WTC11 (cell line): ENCODE measurements around the gene PHTF1. TPM values are rescaled to one million over a fixed set of nuclear protein-coding genes. Genes with fewer than 3 reads are reported as not detected.

Experiments
- ATAC-seq: fragments of 200-7000 bp; cut with Tn5 transposase; 2 replicates; pipeline ENCODE4 v1.10.0; 2021; ENCODE audit warnings: mild to moderate bottlenecking, moderate library complexity
- CTCF ChIA-PET: fragments of 300-600 bp; sonication (Branson Sonifier 250); formaldehyde crosslinking; loops from one replicate; lab custom pipeline; 2021; ENCODE audit warnings: antibody characterized with exemption; lab: Charles Lee
- POLR2A ChIA-PET: fragments of 350-600 bp; sonication (Branson Sonifier 250); formaldehyde crosslinking; loops from one replicate; lab custom pipeline; 2021; ENCODE audit warnings: antibody characterized with exemption; lab: Charles Lee
- DNase-seq: peaks from one replicate; pipeline ENCODE4 v3.0.0; 2021; ENCODE audit warnings: low spot score
- H3K27ac Mint-ChIP-seq: 2 replicates; pipeline ENCODE4 v1.8.0; 2021; ENCODE audit warnings: mixed read lengths
- H3K27me3 Mint-ChIP-seq: 2 replicates; pipeline ENCODE4 v1.8.0; 2021; ENCODE audit warnings: low read depth, mild to moderate bottlenecking, moderate library complexity, mixed read lengths
- H3K36me3 Mint-ChIP-seq: 2 replicates; pipeline ENCODE4 v1.8.0; 2021; ENCODE audit warnings: mixed read lengths
- H3K4me1 Mint-ChIP-seq: 2 replicates; pipeline ENCODE4 v1.8.0; 2022; ENCODE audit warnings: mixed read lengths
- H3K4me3 Mint-ChIP-seq: 2 replicates; pipeline ENCODE4 v1.8.0; 2021; ENCODE audit warnings: mild to moderate bottlenecking, moderate library complexity, mixed read lengths
- H3K9me3 Mint-ChIP-seq: 2 replicates; pipeline ENCODE4 v1.8.0; 2021; ENCODE audit warnings: mixed read lengths
- ATF2 ChIP-seq: sonication (generic); formaldehyde crosslinking; IDR thresholded peaks from 2 replicates; pipeline ENCODE4 v1.8.1; 2022; ENCODE audit warnings: low read depth, missing genetic modification reagents, borderline replicate concordance
- ATF6 ChIP-seq: sonication (generic); formaldehyde crosslinking; IDR thresholded peaks from 2 replicates; pipeline ENCODE4 v1.8.1; 2023; ENCODE audit warnings: mild to moderate bottlenecking, missing genetic modification reagents
- CBFB ChIP-seq: sonication (generic); formaldehyde crosslinking; IDR thresholded peaks from 2 replicates; pipeline ENCODE4 v1.8.1; 2022; ENCODE audit warnings: mild to moderate bottlenecking, low read depth, missing genetic modification reagents
- FOXK1 ChIP-seq: sonication (generic); formaldehyde crosslinking; IDR thresholded peaks from 2 replicates; pipeline ENCODE4 v1.8.0; 2022; ENCODE audit warnings: mild to moderate bottlenecking, moderate library complexity, missing genetic modification reagents
- FOXP1 ChIP-seq: sonication (generic); formaldehyde crosslinking; IDR thresholded peaks from 2 replicates; pipeline ENCODE4 v1.8.0; 2022; ENCODE audit warnings: missing genetic modification reagents, mild to moderate bottlenecking, moderate library complexity, borderline replicate concordance
- GABPB1 ChIP-seq: sonication (generic); formaldehyde crosslinking; IDR thresholded peaks from 2 replicates; pipeline ENCODE4 v1.8.1; 2023; ENCODE audit warnings: mild to moderate bottlenecking, missing genetic modification reagents
- GTF2I ChIP-seq: fragments of 250-450 bp; sonication (Bioruptor Pico); conservative IDR thresholded peaks from 2 replicates; pipeline ENCODE4 v1.4.0; 2021; ENCODE audit warnings: mild to moderate bottlenecking
- MXD4 ChIP-seq: fragments of 250-450 bp; sonication (Bioruptor Pico); IDR thresholded peaks from 2 replicates; pipeline ENCODE4 v1.8.0; 2021; ENCODE audit warnings: mild to moderate bottlenecking, moderate library complexity, borderline replicate concordance
- OVOL2 ChIP-seq: fragments of 250-450 bp; sonication (Bioruptor Pico); IDR thresholded peaks from 2 replicates; pipeline ENCODE4 v1.9.0; 2021; ENCODE audit warnings: mild to moderate bottlenecking, borderline replicate concordance
- PREB ChIP-seq: sonication (generic); formaldehyde crosslinking; IDR thresholded peaks from 2 replicates; pipeline ENCODE4 v1.8.1; 2022; ENCODE audit warnings: mild to moderate bottlenecking, missing genetic modification reagents, moderate library complexity, borderline replicate concordance
- PRRX2 ChIP-seq: fragments of 250-450 bp; sonication (Bioruptor Pico); IDR thresholded peaks from 2 replicates; pipeline ENCODE4 v1.8.0; 2021; ENCODE audit warnings: mild to moderate bottlenecking
- SMAD4 ChIP-seq: sonication (generic); formaldehyde crosslinking; IDR thresholded peaks from 2 replicates; pipeline ENCODE4 v1.8.0; 2022; ENCODE audit warnings: mild to moderate bottlenecking, missing genetic modification reagents
- SOX15 ChIP-seq: fragments of 250-450 bp; sonication (Bioruptor Pico); IDR thresholded peaks from 2 replicates; pipeline ENCODE4 v1.9.0; 2021; ENCODE audit warnings: mild to moderate bottlenecking
- TEAD1 ChIP-seq: sonication (generic); formaldehyde crosslinking; IDR thresholded peaks from 2 replicates; pipeline ENCODE4 v1.8.0; 2022; ENCODE audit warnings: mild to moderate bottlenecking, missing genetic modification reagents
- USF2 ChIP-seq: sonication (generic); formaldehyde crosslinking; IDR thresholded peaks from 2 replicates; pipeline ENCODE4 v1.8.1; 2023; ENCODE audit warnings: mild to moderate bottlenecking, missing genetic modification reagents, moderate library complexity
- ZBTB21 ChIP-seq: sonication (generic); formaldehyde crosslinking; IDR thresholded peaks from 2 replicates; pipeline ENCODE4 v1.8.1; 2023; ENCODE audit warnings: mild to moderate bottlenecking, missing genetic modification reagents, borderline replicate concordance
- ZNF232 ChIP-seq: sonication (generic); formaldehyde crosslinking; IDR thresholded peaks from 2 replicates; pipeline ENCODE4 v1.8.0; 2022; ENCODE audit warnings: mild to moderate bottlenecking, missing genetic modification reagents
- ZNF263 ChIP-seq: sonication (generic); formaldehyde crosslinking; IDR thresholded peaks from 2 replicates; pipeline ENCODE4 v1.8.1; 2022; ENCODE audit warnings: low read depth, mild to moderate bottlenecking, moderate library complexity, missing genetic modification reagents
- ZNF396 ChIP-seq: fragments of 250-450 bp; sonication (Bioruptor Pico); IDR thresholded peaks from 2 replicates; pipeline ENCODE4 v1.8.0; 2021; ENCODE audit warnings: mild to moderate bottlenecking, moderate library complexity, borderline replicate concordance
- ZNF416 ChIP-seq: fragments of 250-450 bp; sonication (Bioruptor Pico); IDR thresholded peaks from 2 replicates; pipeline ENCODE4 v1.9.0; 2021; ENCODE audit warnings: mild to moderate bottlenecking, inconsistent platforms
- ZNF671 ChIP-seq: fragments of 250-450 bp; sonication (Bioruptor Pico); IDR thresholded peaks from 2 replicates; pipeline ENCODE4 v1.8.0; 2021; ENCODE audit warnings: mild to moderate bottlenecking
- ZSCAN18 ChIP-seq: fragments of 250-450 bp; sonication (Bioruptor Pico); IDR thresholded peaks from 2 replicates; pipeline ENCODE4 v2.1.2; 2022; ENCODE audit warnings: mild to moderate bottlenecking, moderate library complexity
- total RNA-seq: library from RNA; stranded (reverse); gene quantifications from 3 replicates; pipeline ENCODE4 v1.2.3, GENCODE V29; 2021
- TF ChIP-seq, protein P1 (sequence below): sonication (generic); formaldehyde crosslinking; IDR thresholded peaks from 2 replicates; pipeline ENCODE4 v1.8.0; 2022; ENCODE audit warnings: mild to moderate bottlenecking, missing genetic modification reagents
- TF ChIP-seq, protein P2 (sequence below): fragments of 200-600 bp; IDR thresholded peaks from 2 replicates; pipeline ENCODE4 v1.8.0; 2022; ENCODE audit warnings: antibody characterized with exemption

PHTF1 gene
- total RNA-seq, 1 experiment from 2014 or later, result 28.7 TPM

DNA sequence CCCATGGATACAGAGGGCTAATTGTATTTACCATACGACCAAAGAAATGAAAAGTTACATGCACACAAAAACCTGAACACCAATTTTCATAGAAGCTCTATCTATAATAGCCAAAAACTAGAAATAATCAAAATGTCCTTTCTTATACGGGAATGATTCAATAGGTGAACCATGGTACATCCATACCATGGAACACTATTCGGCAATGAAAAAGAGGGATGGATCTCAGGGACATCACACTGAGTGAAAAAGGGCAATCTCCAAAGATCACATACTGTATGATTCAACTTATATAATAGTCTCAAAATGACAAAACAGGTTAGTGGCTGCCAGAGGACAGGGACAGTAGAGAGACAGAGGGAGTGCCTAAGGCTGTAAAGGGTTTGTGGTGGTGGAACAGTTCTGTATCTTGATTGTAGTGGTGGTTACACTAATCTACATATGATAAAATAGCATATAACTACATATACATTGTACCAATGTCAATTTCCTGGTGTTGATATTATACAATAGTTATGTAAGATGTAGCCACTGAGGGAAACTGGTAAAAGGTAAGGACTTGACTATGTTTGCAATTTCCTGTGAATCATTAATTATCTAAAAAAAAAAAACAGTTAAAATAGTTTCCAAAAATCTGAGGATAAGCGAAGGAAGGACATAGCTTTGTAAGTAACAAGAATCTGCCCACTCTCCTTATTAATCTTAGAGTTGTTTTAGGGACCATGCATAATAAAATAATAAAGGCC lies 49.3 kb upstream of the PHTF1 start (continued):
- TF ChIP-seq SMAD4 (CRISPR knock-in tag) (no peak), ATF6 (CRISPR knock-in tag) (no peak), PRRX2 (CRISPR knock-in tag) (no peak)
- TF ChIP-seq, protein P1, sequence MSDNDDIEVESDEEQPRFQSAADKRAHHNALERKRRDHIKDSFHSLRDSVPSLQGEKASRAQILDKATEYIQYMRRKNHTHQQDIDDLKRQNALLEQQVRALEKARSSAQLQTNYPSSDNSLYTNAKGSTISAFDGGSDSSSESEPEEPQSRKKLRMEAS (CRISPR knock-in tag), result no peak

GRCh38 chr1:113805639-113806038 lies 46.4 kb upstream of the PHTF1 start:
- no peak overlapping the region; the same call in 1 of the 2 replicates for H3K27ac Mint-ChIP-seq
- peaks cover 30% of the 10 kb centered on the region for H3K4me1 Mint-ChIP-seq
- ATAC-seq (no peak), DNase-seq (no peak)
- no peak for TF ChIP-seq TEAD1
- TF ChIP-seq ZSCAN18 (CRISPR knock-in tag), result no peak
- no peak for TF ChIP-seq PREB (CRISPR knock-in tag)
- no peak for TF ChIP-seq SOX15
- no peak for TF ChIP-seq ZNF263
- TF ChIP-seq GABPB1 (CRISPR knock-in tag), result no peak
- TF ChIP-seq, protein P2, sequence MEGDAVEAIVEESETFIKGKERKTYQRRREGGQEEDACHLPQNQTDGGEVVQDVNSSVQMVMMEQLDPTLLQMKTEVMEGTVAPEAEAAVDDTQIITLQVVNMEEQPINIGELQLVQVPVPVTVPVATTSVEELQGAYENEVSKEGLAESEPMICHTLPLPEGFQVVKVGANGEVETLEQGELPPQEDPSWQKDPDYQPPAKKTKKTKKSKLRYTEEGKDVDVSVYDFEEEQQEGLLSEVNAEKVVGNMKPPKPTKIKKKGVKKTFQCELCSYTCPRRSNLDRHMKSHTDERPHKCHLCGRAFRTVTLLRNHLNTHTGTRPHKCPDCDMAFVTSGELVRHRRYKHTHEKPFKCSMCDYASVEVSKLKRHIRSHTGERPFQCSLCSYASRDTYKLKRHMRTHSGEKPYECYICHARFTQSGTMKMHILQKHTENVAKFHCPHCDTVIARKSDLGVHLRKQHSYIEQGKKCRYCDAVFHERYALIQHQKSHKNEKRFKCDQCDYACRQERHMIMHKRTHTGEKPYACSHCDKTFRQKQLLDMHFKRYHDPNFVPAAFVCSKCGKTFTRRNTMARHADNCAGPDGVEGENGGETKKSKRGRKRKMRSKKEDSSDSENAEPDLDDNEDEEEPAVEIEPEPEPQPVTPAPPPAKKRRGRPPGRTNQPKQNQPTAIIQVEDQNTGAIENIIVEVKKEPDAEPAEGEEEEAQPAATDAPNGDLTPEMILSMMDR, result no peak
- TF ChIP-seq ZNF232 (CRISPR knock-in tag), result no peak
- no peak for TF ChIP-seq ZNF396 (CRISPR knock-in tag)
- no peak for TF ChIP-seq CBFB (CRISPR knock-in tag)
- TF ChIP-seq FOXP1, result no peak
- TF ChIP-seq GTF2I (CRISPR knock-in tag), result no peak
- H3K9me3 Mint-ChIP-seq, result peaks cover 4% of the 10 kb centered on the region; the same call in 1 of the 2 replicates
- peaks cover 6% of the 10 kb centered on the region for H3K36me3 Mint-ChIP-seq
- ChIA-PET POLR2A (no interaction called here), CTCF (interaction anchor here (0.9 kb wide), 1 partner anchor 14 kb away, joined by 3 read pairs; no protein-coding TSS in a partner anchor)
- H3K4me3 Mint-ChIP-seq, result no peak overlapping the region
- H3K27me3 Mint-ChIP-seq, result no peaks in the 10 kb centered on the region

- peaks cover 26% of the 10 kb centered on the region for H3K4me1 Mint-ChIP-seq
- H3K4me3 Mint-ChIP-seq, result no peak overlapping the region
- H3K9me3 Mint-ChIP-seq, result peaks cover 4% of the 10 kb centered on the region; the same call in 1 of the 2 replicates
- no peak for DNase-seq
- H3K27ac Mint-ChIP-seq, result no peak overlapping the region
- no peaks in the 10 kb centered on the region for H3K27me3 Mint-ChIP-seq
- no peak for ATAC-seq
- H3K36me3 Mint-ChIP-seq, result peaks cover 6% of the 10 kb centered on the region
- POLR2A ChIA-PET, result no interaction called here
- CTCF ChIA-PET, result interaction anchor here (0.9 kb wide), 1 partner anchor 13 kb away, joined by 3 read pairs; no protein-coding TSS in a partner anchor
- TF ChIP-seq ZNF416 (CRISPR knock-in tag) (no peak), ATF2 (no peak), USF2 (CRISPR knock-in tag) (no peak), ZNF232 (CRISPR knock-in tag) (no peak), MXD4 (no peak), GABPB1 (CRISPR knock-in tag) (no peak), ZBTB21 (CRISPR knock-in tag) (no peak), FOXK1 (CRISPR knock-in tag) (no peak), OVOL2 (CRISPR knock-in tag) (no peak), ZNF671 (CRISPR knock-in tag) (no peak)
Measured at GRCh38 chr1:113805256-113805531, 45.9 kb upstream of the PHTF1 start.
